Tibial nerve (tissue), 3 donors: Measurements from ENCODE around the gene RNF214.

Experiments
- POLR2A ChIP-seq, 2 donors: fragments of 450-650 bp; IDR thresholded peaks; one replicate each; pipeline ENCODE4 v1.6.1; 2017; ENCODE audit warnings: antibody characterized with exemption in 2 of 2, mild to moderate bottlenecking in 2 of 2, moderate library complexity in 2 of 2
- TF ChIP-seq, protein P1 (sequence below), 5 experiments: fragments of 200-600 bp in 3 of 5; fragments of 450-650 bp in 2 of 5; sonication (generic) in 3 of 5; IDR thresholded peaks; one replicate each; pipeline ENCODE4 v1.5.1; 2016 to 2019; ENCODE audit warnings: antibody characterized with exemption in 5 of 5, mild to moderate bottlenecking in 3 of 5, moderate library complexity in 2 of 5

DNA sequence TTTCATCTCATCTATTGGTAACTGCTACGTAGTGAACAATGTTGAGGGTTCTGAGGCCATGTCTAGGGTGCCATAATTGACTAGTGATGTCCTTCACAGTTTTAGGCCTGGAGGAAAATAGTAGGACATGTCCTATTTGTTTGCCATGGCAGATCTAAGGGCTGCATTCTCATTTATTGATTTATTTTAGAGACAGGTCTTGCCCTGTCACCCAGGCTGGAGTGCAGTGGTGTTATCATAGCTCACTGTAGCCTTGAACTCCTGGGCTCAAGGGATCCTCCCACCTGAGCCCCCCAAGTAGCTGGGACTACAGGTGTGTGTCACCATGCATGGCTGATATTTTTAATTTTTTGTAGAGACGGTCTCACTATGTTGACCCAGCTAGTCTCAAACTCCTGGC, 100.4 kb downstream of the RNF214 start:
- TF ChIP-seq POLR2A (IDR thresholded peaks at IDR 0.05), result no peak
- TF ChIP-seq, protein P1, sequence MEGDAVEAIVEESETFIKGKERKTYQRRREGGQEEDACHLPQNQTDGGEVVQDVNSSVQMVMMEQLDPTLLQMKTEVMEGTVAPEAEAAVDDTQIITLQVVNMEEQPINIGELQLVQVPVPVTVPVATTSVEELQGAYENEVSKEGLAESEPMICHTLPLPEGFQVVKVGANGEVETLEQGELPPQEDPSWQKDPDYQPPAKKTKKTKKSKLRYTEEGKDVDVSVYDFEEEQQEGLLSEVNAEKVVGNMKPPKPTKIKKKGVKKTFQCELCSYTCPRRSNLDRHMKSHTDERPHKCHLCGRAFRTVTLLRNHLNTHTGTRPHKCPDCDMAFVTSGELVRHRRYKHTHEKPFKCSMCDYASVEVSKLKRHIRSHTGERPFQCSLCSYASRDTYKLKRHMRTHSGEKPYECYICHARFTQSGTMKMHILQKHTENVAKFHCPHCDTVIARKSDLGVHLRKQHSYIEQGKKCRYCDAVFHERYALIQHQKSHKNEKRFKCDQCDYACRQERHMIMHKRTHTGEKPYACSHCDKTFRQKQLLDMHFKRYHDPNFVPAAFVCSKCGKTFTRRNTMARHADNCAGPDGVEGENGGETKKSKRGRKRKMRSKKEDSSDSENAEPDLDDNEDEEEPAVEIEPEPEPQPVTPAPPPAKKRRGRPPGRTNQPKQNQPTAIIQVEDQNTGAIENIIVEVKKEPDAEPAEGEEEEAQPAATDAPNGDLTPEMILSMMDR (IDR thresholded peaks at IDR 0.05), result no peak
